ENCODE results near the gene KLHL29. TPM values are rescaled to one million over a fixed set of nuclear protein-coding genes. Genes with fewer than 3 reads are reported as not detected.

Gene KLHL29
- total and polyA plus RNA-seq, 2 donors (not counting 3 experiments of a cell fraction or from before 2014, with no cell fraction given) = 4.6 to 12.7 TPM

GRCh38 chr2:23700627-23701026 lies 315.6 kb downstream of the KLHL29 start:
- Histone ChIP-seq H3K36me3 (ENCODE audit: control insufficient read depth in 2 of 2, extremely low read depth in 1 of 2, insufficient read depth in 2 of 2, low read length in 2 of 2) (peaks cover 0 to 3% of the 10 kb centered on the region in 2 experiments), H3K4me2 (ENCODE audit: insufficient read depth, low read length) (no peak overlapping the region), H3K9me3 (replicated peaks; ENCODE audit: control insufficient read depth, insufficient read depth, low read length) (no peaks in the 10 kb centered on the region), H3K27me3 (ENCODE audit: control insufficient read depth in 2 of 2, insufficient read depth in 2 of 2, low read length in 2 of 2) (no peaks in the 10 kb centered on the region), H3K79me2 (ENCODE audit: control insufficient read depth, insufficient read depth, low read length) (no peaks in the 10 kb centered on the region), H4K20me1 (replicated peaks; ENCODE audit: control insufficient read depth, extremely low read depth, insufficient read depth, low read length) (no peaks in the 10 kb centered on the region), H3K27ac (ENCODE audit: insufficient read depth, low read depth, low read length) (no peak overlapping the region), H3K4me3 (replicated peaks in 1 of 3; ENCODE audit: insufficient read depth in 1 of 3, low read depth in 1 of 3, low read length in 3 of 3) (no peak overlapping the region), H3K9ac (replicated peaks; ENCODE audit: extremely low read depth, insufficient read depth, low read length) (no peak overlapping the region), H3K9me1 (replicated peaks; ENCODE audit: control insufficient read depth, extremely low read depth, insufficient read depth, low read length) (no peaks in the 10 kb centered on the region), H3K4me1 (ENCODE audit: control insufficient read depth, extremely low read depth, insufficient read depth, low read length) (no peaks in the 10 kb centered on the region), H2AFZ (ENCODE audit: low read depth, low read length) (no peak overlapping the region)
- BruUV-seq (replicated peaks) = no TSS peak
- TF ChIP-seq FOS (IDR thresholded peaks at IDR 0.05; ENCODE audit: borderline replicate concordance, insufficient read depth, low read length) = no peak
- TF ChIP-seq GATA2 (IDR thresholded peaks at IDR 0.05; ENCODE audit: insufficient read depth, insufficient read length, low read depth, low read length) = no peak
- no peak for TF ChIP-seq POLR2A (IDR thresholded peaks at IDR 0.05; ENCODE audit: low read depth, low read length)
- no peak for TF ChIP-seq JUN (IDR thresholded peaks at IDR 0.05; ENCODE audit: borderline replicate concordance, insufficient read depth, insufficient read length, low read depth)
- no peak for TF ChIP-seq MYC (IDR thresholded peaks at IDR 0.05; ENCODE audit: low read depth, low read length)
- intact Hi-C loops (cut with micrococcal nuclease) = no loop called here
- DNase-seq (ENCODE audit: low read depth, low spot score) = no peak
- CTCF ChIA-PET = no interaction called here
- dilution Hi-C loops (cut with MboI; ENCODE audit: extremely low pct_ligation_motif_present, low sequenced_read_pairs) = no loop called here
- FAIRE-seq = no peak
- POLR2A ChIA-PET = no interaction called here

GRCh38 chr2:23703037-23703582 lies 318.1 kb downstream of the KLHL29 start:
- Histone ChIP-seq H3K79me2 (ENCODE audit: control insufficient read depth, insufficient read depth, low read length) (no peaks in the 10 kb centered on the region), H3K9me1 (replicated peaks; ENCODE audit: control insufficient read depth, extremely low read depth, insufficient read depth, low read length) (no peaks in the 10 kb centered on the region), H3K9ac (replicated peaks; ENCODE audit: extremely low read depth, insufficient read depth, low read length) (no peak overlapping the region), H2AFZ (ENCODE audit: low read depth, low read length) (no peak overlapping the region), H3K4me2 (ENCODE audit: insufficient read depth, low read length) (no peak overlapping the region), H3K4me3 (replicated peaks in 1 of 3; ENCODE audit: insufficient read depth in 1 of 3, low read depth in 1 of 3, low read length in 3 of 3) (no peak overlapping the region), H3K4me1 (ENCODE audit: control insufficient read depth, extremely low read depth, insufficient read depth, low read length) (no peaks in the 10 kb centered on the region), H3K27me3 (ENCODE audit: control insufficient read depth in 2 of 2, insufficient read depth in 2 of 2, low read length in 2 of 2) (no peaks in the 10 kb centered on the region), H3K9me3 (replicated peaks; ENCODE audit: control insufficient read depth, insufficient read depth, low read length) (no peaks in the 10 kb centered on the region), H3K27ac (ENCODE audit: insufficient read depth, low read depth, low read length) (no peak overlapping the region), H4K20me1 (replicated peaks; ENCODE audit: control insufficient read depth, extremely low read depth, insufficient read depth, low read length) (no peaks in the 10 kb centered on the region), H3K36me3 (ENCODE audit: control insufficient read depth in 2 of 2, extremely low read depth in 1 of 2, insufficient read depth in 2 of 2, low read length in 2 of 2) (peaks cover 0 to 6% of the 10 kb centered on the region in 2 experiments)
- DNase-seq (ENCODE audit: low read depth, low spot score) (no peak), FAIRE-seq (no peak)
- no TSS peak for BruUV-seq (replicated peaks)
- intact Hi-C loops (cut with micrococcal nuclease) = no loop called here
- ChIA-PET CTCF (no interaction called here), POLR2A (no interaction called here)
- TF ChIP-seq EZH2 (IDR thresholded peaks at IDR 0.05; ENCODE audit: borderline replicate concordance, low read depth, low read length, severe bottlenecking) (no peak), POLR2A (IDR thresholded peaks at IDR 0.05; ENCODE audit: low read depth, low read length) (no peak), POLR2AphosphoS5 (IDR thresholded peaks at IDR 0.05; ENCODE audit: insufficient read depth, low read depth, low read length) (no peak), CTCF (IDR thresholded peaks at IDR 0.05; ENCODE audit: extremely low read depth in 1 of 2, insufficient read depth in 1 of 2, low read depth in 1 of 2, low read length in 2 of 2) (no peak), MYC (IDR thresholded peaks at IDR 0.05; ENCODE audit: low read depth, low read length) (no peak), MAX (IDR thresholded peaks at IDR 0.05; ENCODE audit: insufficient read depth, insufficient read length) (no peak), FOS (IDR thresholded peaks at IDR 0.05; ENCODE audit: borderline replicate concordance, insufficient read depth, low read length) (no peak), JUN (IDR thresholded peaks at IDR 0.05; ENCODE audit: borderline replicate concordance, insufficient read depth, insufficient read length, low read depth) (no peak), GATA2 (IDR thresholded peaks at IDR 0.05; ENCODE audit: insufficient read depth, insufficient read length, low read depth, low read length) (no peak)
- dilution Hi-C loops (cut with MboI; ENCODE audit: extremely low pct_ligation_motif_present, low sequenced_read_pairs) = no loop called here

All from endothelial cell of umbilical vein (primary cell).